Muscle of leg (tissue), 16 donors: ENCODE results near the gene FXYD4. TPM values are rescaled to one million over a fixed set of nuclear protein-coding genes. Genes with fewer than 3 reads are reported as not detected.
"Not testable (repeated sequence)": the region's sequence is repeated elsewhere in the genome, so short reads cannot be mapped to it uniquely, and the experiment has no call there.

Source experiments
- DNase-seq: peaks from one replicate; pipeline ENCODE4 v3.0.0; 2013
- H3K27ac ChIP-seq: one replicate; pipeline ENCODE4 v1.5.1; 2013; ENCODE audit warnings: mild to moderate bottlenecking, low read length, control low read depth
- H3K27me3 ChIP-seq: one replicate; pipeline ENCODE4 v1.6.1; 2013; ENCODE audit warnings: low read length; ENCODE audit not compliant: control insufficient read depth, insufficient read depth
- H3K36me3 ChIP-seq: one replicate; pipeline ENCODE4 v1.6.1; 2013; ENCODE audit warnings: low read length; ENCODE audit not compliant: control insufficient read depth, insufficient read depth
- H3K4me1 ChIP-seq: one replicate; pipeline ENCODE4 v1.6.1; 2013; ENCODE audit warnings: low read length; ENCODE audit not compliant: control insufficient read depth, insufficient read depth
- H3K4me3 ChIP-seq: one replicate; pipeline ENCODE4 v1.5.1; 2013; ENCODE audit warnings: low read length, control low read depth
- H3K9me3 ChIP-seq: replicated peaks from 2 replicates; pipeline ENCODE4 v1.6.1; 2013; ENCODE audit warnings: low read depth, low read length; ENCODE audit not compliant: control insufficient read depth
- WGBS: methylation state at CpG from one replicate; pipeline ENCODE4 v1.1.5; 2013; ENCODE audit warnings: missing lambda C conversion rate; ENCODE audit not compliant: insufficient coverage; 5-methylcytosine and 5-hydroxymethylcytosine counted together
- long read RNA-seq, 11 donors: transcript quantifications; one replicate each; lab custom pipeline, GENCODE V29; 2026
- polyA plus RNA-seq, 8 donors: library from polyadenylated mRNA; unstranded; fragments of 120-200 nt; gene quantifications; one replicate each; pipeline versions ENCODE4 v1.2.1 to v1.2.3, GENCODE V29; 2013; ENCODE audit warnings: inconsistent platforms in 1 of 8, low replicate concordance in 1 of 8; ENCODE audit not compliant: insufficient read length in 8 of 8, insufficient read depth in 1 of 8
- total RNA-seq: library from RNA; stranded (reverse); fragments of 120-200 nt; gene quantifications from one replicate; pipeline ENCODE4 v1.2.4, GENCODE V29; 2013

The FXYD4 gene, protein sequence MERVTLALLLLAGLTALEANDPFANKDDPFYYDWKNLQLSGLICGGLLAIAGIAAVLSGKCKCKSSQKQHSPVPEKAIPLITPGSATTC
- total RNA-seq (0.44 TPM), polyA plus RNA-seq (1 to 10 TPM in 4 of 8 donors, under 1 TPM in 4; 0.50 to 2.6 (median 1.1) TPM)
- long read RNA-seq, donor 1 = 0 reads
- long read RNA-seq, donor 2 = 0 reads
- long read RNA-seq, donor 3 = 0 reads
- long read RNA-seq, donor 4 = 0 reads
- long read RNA-seq, donor 5 = 0 reads
- long read RNA-seq, donor 6 = 0 reads
- long read RNA-seq, donor 7 = 0 reads
- long read RNA-seq, donor 8 = 0 reads
- long read RNA-seq, donor 9 = 0 reads
- long read RNA-seq, donor 10 = 0 reads
- long read RNA-seq, donor 11, partial matches to known transcripts = 0 of 1 reads
- long read RNA-seq, donor 11, other reads (novel, unspliced or antisense) = 0 of 1 reads

DNA sequence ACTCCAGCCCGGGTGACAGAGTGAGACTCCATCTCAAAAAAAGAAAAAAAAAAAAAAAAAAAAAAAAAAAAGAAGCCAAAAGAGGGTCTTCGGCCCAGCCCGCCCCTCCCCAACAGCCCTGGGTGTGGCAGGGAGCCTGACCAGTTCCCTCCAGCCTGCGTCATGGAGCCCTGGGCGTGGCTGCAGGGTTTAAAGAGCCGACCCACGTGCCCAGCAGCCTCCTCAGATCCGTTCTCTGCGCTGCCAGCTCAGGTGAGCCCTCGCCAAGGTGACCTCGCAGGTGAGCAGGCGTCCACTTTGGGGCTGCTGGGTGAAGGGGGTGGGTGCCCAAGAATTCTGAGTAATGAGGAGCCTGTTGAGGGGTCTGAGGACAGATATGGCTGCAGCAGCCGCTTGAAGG lies at the start of gene FXYD4:
TSS of gene FXYD4 (plus strand) at position 219 of the 400 bp plus-strand sequence. CDS start 2,111 bp downstream, outside the sequence.
- DNase-seq = no peak
- H3K9me3 ChIP-seq = no peaks in the 10 kb centered on the region
- no peaks in the 10 kb centered on the region for H3K36me3 ChIP-seq
- no peak within 1 kb of the TSS for H3K27ac ChIP-seq
- WGBS = 74% methylated on average over 9 of the region's 13 CpGs
- peaks cover 3% of the 10 kb centered on the region for H3K4me1 ChIP-seq
- H3K4me3 ChIP-seq = no peak within 1 kb of the TSS
- H3K27me3 ChIP-seq = no peaks in the 10 kb centered on the region

DNA sequence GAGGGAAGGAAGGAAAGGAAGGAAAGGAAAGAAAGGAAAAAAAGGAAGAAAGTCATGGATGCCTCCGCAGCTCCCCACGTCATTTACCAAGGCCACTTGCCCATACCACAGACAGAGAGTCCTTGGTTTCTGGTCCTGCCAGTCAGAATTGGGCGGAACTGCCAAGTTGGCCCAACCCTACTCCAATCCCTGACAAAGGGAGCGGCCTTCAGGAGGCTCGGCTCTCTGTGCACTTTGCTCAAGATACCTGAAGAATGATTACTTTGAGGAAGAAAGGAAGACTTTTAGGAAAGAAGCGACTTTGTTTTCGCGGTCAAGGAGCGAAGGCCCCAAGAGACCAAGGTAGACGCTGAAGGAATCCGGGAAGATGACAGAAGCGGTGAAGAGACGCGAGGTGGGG lies 49.1 kb upstream of the FXYD4 start:
- Histone ChIP-seq H3K4me1 (peaks cover 11% of the 10 kb centered on the region), H3K9me3 (no peaks in the 10 kb centered on the region), H3K4me3 (no peak overlapping the region), H3K36me3 (no peaks in the 10 kb centered on the region), H3K27ac (no peak overlapping the region), H3K27me3 (peaks cover 10% of the 10 kb centered on the region)
- 33% methylated on average over 4 of the region's 14 CpGs for WGBS
- DNase-seq = no peak

DNA sequence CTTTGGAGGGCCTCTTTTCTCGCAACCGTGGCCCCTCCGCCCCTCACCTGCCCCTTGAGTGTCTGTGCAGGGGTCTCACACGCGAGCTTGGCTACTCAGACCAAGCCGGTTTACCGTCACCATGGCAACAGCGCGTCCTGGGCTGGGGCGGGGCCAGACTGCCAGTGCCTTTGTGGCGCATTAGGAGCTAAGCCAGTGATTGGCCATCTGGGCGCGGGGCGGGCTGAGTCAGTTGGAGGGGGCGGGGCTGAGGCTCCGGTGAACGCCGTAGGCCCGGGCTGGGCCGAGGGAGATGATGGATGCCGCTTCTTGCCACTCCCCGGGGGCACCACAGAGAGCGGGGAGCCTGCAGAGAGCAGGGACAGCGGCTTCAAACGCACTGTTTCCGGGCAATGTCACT lies 48.7 kb upstream of the FXYD4 start:
- Histone ChIP-seq H3K4me1 (peaks cover 11% of the 10 kb centered on the region), H3K27ac (no peak overlapping the region), H3K9me3 (no peaks in the 10 kb centered on the region), H3K4me3 (peak overlapping the region; percentile 15), H3K27me3 (peaks cover 10% of the 10 kb centered on the region), H3K36me3 (no peaks in the 10 kb centered on the region)
- 2% methylated on average over 23 of the region's 26 CpGs for WGBS
- DNase-seq = peak; percentile 89

DNA sequence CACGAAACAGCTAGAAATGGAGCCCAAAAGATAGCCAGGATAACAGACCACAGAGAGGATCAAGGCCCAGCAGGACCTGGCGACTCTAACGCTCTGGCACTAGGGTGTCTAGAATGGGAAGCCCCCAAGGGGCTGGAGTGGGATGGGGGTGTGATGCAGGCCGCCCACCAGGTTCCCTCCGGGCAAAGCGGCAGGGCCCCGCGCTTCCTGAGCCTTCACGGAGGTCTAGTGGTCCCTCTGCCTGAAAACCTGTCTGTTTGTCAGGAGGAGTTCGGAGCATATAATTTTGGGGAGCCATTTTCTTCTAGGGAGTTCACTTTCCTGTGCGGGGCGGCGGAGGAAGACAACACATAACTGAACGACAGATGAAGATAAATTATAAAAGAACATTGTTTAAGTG lies 48.2 kb upstream of the FXYD4 start:
- peaks cover 11% of the 10 kb centered on the region for H3K4me1 ChIP-seq
- peaks cover 10% of the 10 kb centered on the region for H3K27me3 ChIP-seq
- WGBS = 39% methylated on average over 6 of the region's 14 CpGs
- no peak overlapping the region for H3K27ac ChIP-seq
- H3K36me3 ChIP-seq = no peaks in the 10 kb centered on the region
- H3K4me3 ChIP-seq = peak overlapping the region; percentile 15
- no peak for DNase-seq
- H3K9me3 ChIP-seq = no peaks in the 10 kb centered on the region

DNA sequence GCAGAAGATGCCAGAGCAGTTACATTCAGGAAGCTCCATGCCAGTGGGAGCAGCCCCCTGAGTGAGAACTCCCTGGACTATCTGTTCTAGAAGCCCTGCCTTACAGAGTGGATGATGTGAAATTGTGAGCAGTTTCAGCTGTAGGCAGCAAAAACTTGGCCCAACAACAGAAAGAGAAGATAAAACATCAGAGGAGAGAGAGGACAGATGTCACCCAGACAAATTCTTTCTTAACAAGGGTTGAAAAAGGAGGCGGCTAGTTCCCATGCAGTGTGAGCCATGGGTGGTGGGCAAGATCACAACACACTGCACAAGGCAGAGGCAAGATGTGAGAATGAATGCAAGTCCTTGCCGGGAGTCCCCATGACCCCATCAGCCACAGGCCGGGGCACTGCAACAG lies 46.6 kb upstream of the FXYD4 start:
- no peak for DNase-seq
- WGBS = 67% methylated on average over 3 of the region's 3 CpGs
- Histone ChIP-seq H3K4me3 (no peak overlapping the region), H3K9me3 (no peaks in the 10 kb centered on the region), H3K4me1 (peaks cover 11% of the 10 kb centered on the region), H3K27ac (no peak overlapping the region), H3K27me3 (peaks cover 10% of the 10 kb centered on the region), H3K36me3 (no peaks in the 10 kb centered on the region)

DNA sequence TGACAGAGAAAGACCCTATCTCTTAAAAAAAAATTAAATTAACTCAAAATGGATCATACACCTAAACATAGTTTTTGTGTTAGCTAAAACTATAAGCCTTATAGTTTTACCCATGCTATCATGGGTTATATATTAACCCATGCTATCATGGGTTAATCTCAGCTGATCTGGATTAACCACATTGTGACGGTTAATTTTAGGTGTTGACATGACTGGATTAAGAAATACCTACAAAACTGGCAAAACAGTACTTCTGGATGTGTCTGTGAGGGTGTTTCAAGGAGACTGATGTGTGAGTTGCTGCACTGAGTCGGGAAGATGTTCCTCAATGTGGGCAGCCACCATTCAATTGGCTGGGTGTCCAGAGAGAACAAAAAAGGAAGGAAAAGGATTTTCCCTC lies 44.3 kb upstream of the FXYD4 start:
- H3K4me3 ChIP-seq = no peak overlapping the region
- peaks cover 11% of the 10 kb centered on the region for H3K4me1 ChIP-seq
- DNase-seq = no peak
- WGBS = 50% methylated on average over 1 of the region's 2 CpGs
- H3K36me3 ChIP-seq = no peaks in the 10 kb centered on the region
- no peak overlapping the region for H3K27ac ChIP-seq
- peaks cover 7% of the 10 kb centered on the region for H3K27me3 ChIP-seq
- no peaks in the 10 kb centered on the region for H3K9me3 ChIP-seq

DNA sequence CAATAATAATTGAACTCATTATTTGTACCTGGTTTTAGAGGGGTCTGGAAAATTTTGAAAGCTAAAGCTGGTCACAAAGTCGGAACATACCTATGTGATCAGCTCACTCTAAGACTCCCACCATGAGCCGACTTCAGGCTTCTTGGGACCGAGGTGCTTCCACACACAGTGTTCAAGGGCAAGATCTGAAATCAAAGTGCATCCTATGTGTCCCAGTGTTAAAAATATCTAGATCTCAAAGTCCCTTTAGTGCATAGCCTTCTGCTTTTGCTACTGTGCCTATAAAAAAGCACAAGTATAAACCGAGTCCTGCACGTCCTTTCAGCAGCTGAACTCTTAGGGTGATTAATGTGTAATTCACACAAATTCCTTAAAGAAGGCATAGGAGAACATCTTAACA lies 43.5 kb upstream of the FXYD4 start:
- WGBS = 100% methylated on average over 2 of the region's 5 CpGs
- Histone ChIP-seq H3K36me3 (no peaks in the 10 kb centered on the region), H3K27me3 (peaks cover 1% of the 10 kb centered on the region), H3K4me1 (peaks cover 3% of the 10 kb centered on the region), H3K4me3 (no peak overlapping the region), H3K27ac (no peak overlapping the region), H3K9me3 (no peaks in the 10 kb centered on the region)
- DNase-seq = no peak

DNA sequence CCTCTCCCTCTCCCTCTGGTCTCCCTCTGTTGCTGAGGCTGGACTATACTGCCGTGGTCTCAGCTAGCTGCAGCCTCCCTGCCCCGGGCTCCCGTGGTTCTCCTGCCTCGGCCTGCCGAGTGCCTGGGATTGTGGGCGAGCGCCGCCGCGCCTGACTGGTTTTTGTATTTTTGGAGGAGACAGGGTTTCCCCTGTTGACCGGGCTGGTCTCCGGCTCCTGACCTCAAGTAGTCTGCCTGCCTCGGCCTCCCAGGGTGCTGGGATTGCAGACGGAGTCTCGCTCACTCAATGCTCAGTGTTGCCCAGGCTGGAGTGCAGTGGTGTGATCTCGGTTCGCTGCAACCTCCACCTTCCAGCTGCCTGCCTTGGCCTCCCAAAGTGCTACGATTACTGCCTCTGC lies 42.6 kb upstream of the FXYD4 start:
- H3K27me3 ChIP-seq, H3K4me3 ChIP-seq, DNase-seq, H3K4me1 ChIP-seq, H3K9me3 ChIP-seq, H3K36me3 ChIP-seq, H3K27ac ChIP-seq: not testable (repeated sequence)
- no CpG with 5 or more reads among the region's 18 CpGs for WGBS

DNA sequence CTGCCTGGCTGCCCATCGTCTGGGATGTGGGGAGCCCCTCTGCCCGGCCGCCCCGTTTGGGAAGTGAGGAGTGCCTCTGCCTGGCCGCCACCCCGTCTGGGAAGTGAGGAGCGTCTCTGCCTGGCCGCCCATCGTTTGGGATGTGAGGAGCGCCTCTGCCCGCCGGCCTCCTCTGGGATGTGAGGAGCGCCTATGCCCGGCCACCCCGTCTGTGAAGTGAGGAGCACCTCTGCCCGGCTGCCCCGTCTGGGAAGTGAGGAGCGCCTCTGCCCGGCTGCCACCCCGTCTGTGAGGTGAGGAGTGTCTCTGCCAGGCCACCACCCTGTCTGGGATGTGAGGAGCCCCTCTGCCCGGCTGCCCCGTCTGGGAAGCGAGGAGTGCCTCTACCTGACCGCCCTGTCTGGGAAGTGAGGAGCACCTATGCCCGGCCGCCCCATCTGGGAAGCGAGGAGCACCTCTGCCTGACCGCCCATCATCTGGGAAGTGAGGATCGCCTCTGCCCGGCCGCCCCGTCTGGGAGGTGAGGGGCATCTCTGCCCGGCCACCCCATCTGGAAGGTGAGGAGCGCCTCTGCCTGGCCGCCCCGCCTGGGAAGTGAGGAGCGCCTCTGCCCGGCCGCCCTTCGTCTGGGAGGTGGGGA lies 42.1 kb upstream of the FXYD4 start:
- DNase-seq, H3K36me3 ChIP-seq, H3K9me3 ChIP-seq, H3K4me3 ChIP-seq, H3K4me1 ChIP-seq, H3K27ac ChIP-seq, H3K27me3 ChIP-seq: not testable (repeated sequence)
- WGBS = 94% methylated on average over 34 of the region's 40 CpGs

DNA sequence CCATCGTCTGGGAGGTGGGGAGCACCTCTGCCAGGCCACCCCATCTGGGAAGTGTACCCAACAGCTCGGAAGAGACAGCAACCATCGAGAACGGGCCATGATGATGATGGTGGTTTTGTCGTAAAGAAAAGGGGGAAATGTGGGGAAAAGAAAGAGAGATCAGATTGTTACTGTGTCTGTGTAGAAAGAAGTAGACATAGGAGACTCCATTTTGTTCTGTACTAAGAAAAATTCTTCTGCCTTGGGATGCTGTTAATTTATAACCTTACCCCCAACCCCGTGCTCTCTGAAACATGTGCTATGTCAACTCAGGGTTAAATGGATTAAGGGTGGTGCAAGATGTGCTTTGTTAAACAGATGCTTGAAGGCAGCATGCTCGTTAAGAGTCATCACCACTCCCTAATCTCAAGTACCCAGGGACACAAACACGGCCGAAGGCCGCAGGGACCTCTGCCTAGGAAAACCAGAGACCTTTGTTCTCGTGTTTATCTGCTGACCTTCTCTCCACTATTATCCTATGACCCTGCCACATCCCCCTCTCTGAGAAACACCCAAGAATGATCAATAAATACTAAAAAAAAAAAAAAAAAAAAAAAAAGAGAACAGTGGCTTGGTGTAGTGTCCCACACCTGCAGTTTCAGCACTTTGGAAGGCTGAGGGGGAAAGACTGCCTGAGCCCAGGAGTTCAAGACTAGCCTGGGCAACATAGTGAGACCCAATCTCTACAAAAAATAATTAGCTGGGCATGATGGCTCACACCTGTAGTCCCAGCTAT lies 41.2 kb upstream of the FXYD4 start:
- H3K27ac ChIP-seq, H3K27me3 ChIP-seq, H3K4me3 ChIP-seq, H3K4me1 ChIP-seq, DNase-seq, H3K36me3 ChIP-seq, H3K9me3 ChIP-seq: not testable (repeated sequence)
- WGBS = 100% methylated on average over 1 of the region's 11 CpGs
